Astrocyte of the hippocampus (primary cell): Measurements from ENCODE around the gene MBTPS1.

Experiments used
- DNase-seq: peaks from one replicate; pipeline ENCODE4 v3.0.0; 2011; ENCODE audit warnings: low read depth, low spot score

The MBTPS1 gene

DNA sequence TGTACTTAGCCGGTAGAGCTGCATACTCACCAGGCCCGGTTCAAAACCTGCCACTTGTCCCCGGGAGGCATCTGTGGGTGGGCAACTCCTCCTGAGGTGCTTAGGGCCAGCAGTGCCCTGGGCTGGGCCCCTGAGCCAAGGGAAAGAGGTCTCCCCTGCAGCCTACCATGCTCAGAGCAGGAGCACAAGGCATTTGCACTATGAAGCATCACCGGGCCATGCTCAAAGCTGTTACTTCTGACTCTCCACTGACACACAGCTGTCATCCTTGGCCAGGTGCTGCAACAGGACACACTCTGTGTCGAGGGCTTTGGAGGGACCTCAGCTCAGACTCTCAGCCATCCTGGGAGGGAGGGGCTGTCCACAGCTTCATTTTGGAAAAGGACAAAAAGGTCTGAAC, 111.4 kb downstream of the MBTPS1 start:
- no peak for DNase-seq

DNA sequence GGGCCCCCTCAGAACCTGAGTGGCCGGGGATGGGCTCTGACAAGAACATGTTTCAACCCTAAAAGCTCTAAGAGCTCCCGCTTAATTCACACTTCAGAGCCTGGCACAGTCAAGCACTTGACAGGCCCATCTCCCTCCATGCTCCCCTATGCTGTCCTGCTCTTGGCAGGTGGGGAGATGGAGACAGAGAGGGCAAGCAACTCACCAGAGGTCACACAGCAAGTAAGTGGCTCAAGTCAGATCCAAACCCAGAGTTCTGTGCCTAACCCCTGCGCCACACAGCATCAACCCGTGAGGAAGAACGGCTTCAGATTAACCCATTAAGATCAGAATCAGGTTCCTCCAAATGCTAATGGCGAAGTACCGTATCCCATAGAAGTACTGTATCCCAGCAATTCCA, 112.3 kb downstream of the MBTPS1 start:
- no peak for DNase-seq
